WTC11 (cell line): ENCODE results near the gene NR3C1. TPM values are rescaled to one million over a fixed set of nuclear protein-coding genes. Genes with fewer than 3 reads are reported as not detected.

Experiments
- ATAC-seq: fragments of 200-7000 bp; cut with Tn5 transposase; 2 replicates; pipeline ENCODE4 v1.10.0; 2021; ENCODE audit warnings: mild to moderate bottlenecking, moderate library complexity
- CTCF ChIA-PET: fragments of 300-600 bp; sonication (Branson Sonifier 250); formaldehyde crosslinking; loops from one replicate; lab custom pipeline; 2021; ENCODE audit warnings: antibody characterized with exemption; lab: Charles Lee
- POLR2A ChIA-PET: fragments of 350-600 bp; sonication (Branson Sonifier 250); formaldehyde crosslinking; loops from one replicate; lab custom pipeline; 2021; ENCODE audit warnings: antibody characterized with exemption; lab: Charles Lee
- DNase-seq: peaks from one replicate; pipeline ENCODE4 v3.0.0; 2021; ENCODE audit warnings: low spot score
- H3K27ac Mint-ChIP-seq: 2 replicates; pipeline ENCODE4 v1.8.0; 2021; ENCODE audit warnings: mixed read lengths
- H3K27me3 Mint-ChIP-seq: 2 replicates; pipeline ENCODE4 v1.8.0; 2021; ENCODE audit warnings: low read depth, mild to moderate bottlenecking, moderate library complexity, mixed read lengths
- H3K36me3 Mint-ChIP-seq: 2 replicates; pipeline ENCODE4 v1.8.0; 2021; ENCODE audit warnings: mixed read lengths
- H3K4me1 Mint-ChIP-seq: 2 replicates; pipeline ENCODE4 v1.8.0; 2022; ENCODE audit warnings: mixed read lengths
- H3K4me3 Mint-ChIP-seq: 2 replicates; pipeline ENCODE4 v1.8.0; 2021; ENCODE audit warnings: mild to moderate bottlenecking, moderate library complexity, mixed read lengths
- H3K9me3 Mint-ChIP-seq: 2 replicates; pipeline ENCODE4 v1.8.0; 2021; ENCODE audit warnings: mixed read lengths
- ATF3 ChIP-seq: sonication (generic); formaldehyde crosslinking; conservative IDR thresholded peaks from 2 replicates; pipeline ENCODE4 v1.8.1; 2022; ENCODE audit warnings: mild to moderate bottlenecking, missing genetic modification reagents
- E2F1 ChIP-seq: sonication (generic); formaldehyde crosslinking; IDR thresholded peaks from 2 replicates; pipeline ENCODE4 v1.8.0; 2022; ENCODE audit warnings: mild to moderate bottlenecking, missing genetic modification reagents
- FOXK1 ChIP-seq: sonication (generic); formaldehyde crosslinking; IDR thresholded peaks from 2 replicates; pipeline ENCODE4 v1.8.0; 2022; ENCODE audit warnings: mild to moderate bottlenecking, moderate library complexity, missing genetic modification reagents
- FOXP1 ChIP-seq: sonication (generic); formaldehyde crosslinking; IDR thresholded peaks from 2 replicates; pipeline ENCODE4 v1.8.0; 2022; ENCODE audit warnings: missing genetic modification reagents, mild to moderate bottlenecking, moderate library complexity, borderline replicate concordance
- GTF2I ChIP-seq: fragments of 250-450 bp; sonication (Bioruptor Pico); conservative IDR thresholded peaks from 2 replicates; pipeline ENCODE4 v1.4.0; 2021; ENCODE audit warnings: mild to moderate bottlenecking
- HMGA2 ChIP-seq: fragments of 250-450 bp; sonication (Bioruptor Pico); IDR thresholded peaks from 2 replicates; pipeline ENCODE4 v1.4.0; 2021; ENCODE audit warnings: mild to moderate bottlenecking, moderate library complexity
- HMGXB4 ChIP-seq: sonication (generic); formaldehyde crosslinking; IDR thresholded peaks from 2 replicates; pipeline ENCODE4 v1.8.1; 2023; ENCODE audit warnings: mild to moderate bottlenecking, moderate library complexity, missing genetic modification reagents
- JUN ChIP-seq: sonication (generic); formaldehyde crosslinking; IDR thresholded peaks from 2 replicates; pipeline ENCODE4 v1.8.0; 2023; ENCODE audit warnings: mild to moderate bottlenecking, missing genetic modification reagents
- NFATC4 ChIP-seq: fragments of 250-450 bp; sonication (Bioruptor Pico); IDR thresholded peaks from 2 replicates; pipeline ENCODE4 v1.9.0; 2021; ENCODE audit warnings: mild to moderate bottlenecking
- NFYB ChIP-seq: sonication (generic); formaldehyde crosslinking; conservative IDR thresholded peaks from 2 replicates; pipeline ENCODE4 v1.8.0; 2022; ENCODE audit warnings: low read depth, missing genetic modification reagents
- NR1H2 ChIP-seq: sonication (generic); formaldehyde crosslinking; IDR thresholded peaks from 2 replicates; pipeline ENCODE4 v1.9.0; 2021; ENCODE audit warnings: mild to moderate bottlenecking, moderate library complexity, missing genetic modification reagents
- NR2C2 ChIP-seq: sonication (generic); formaldehyde crosslinking; IDR thresholded peaks from 2 replicates; pipeline ENCODE4 v1.8.0; 2022; ENCODE audit warnings: mild to moderate bottlenecking, missing genetic modification reagents
- NR3C1 ChIP-seq: sonication (generic); formaldehyde crosslinking; conservative IDR thresholded peaks from 2 replicates; pipeline ENCODE4 v1.8.1; 2023; ENCODE audit warnings: low read depth, mild to moderate bottlenecking, missing genetic modification reagents
- OVOL2 ChIP-seq: fragments of 250-450 bp; sonication (Bioruptor Pico); IDR thresholded peaks from 2 replicates; pipeline ENCODE4 v1.9.0; 2021; ENCODE audit warnings: mild to moderate bottlenecking, borderline replicate concordance
- PRRX2 ChIP-seq: fragments of 250-450 bp; sonication (Bioruptor Pico); IDR thresholded peaks from 2 replicates; pipeline ENCODE4 v1.8.0; 2021; ENCODE audit warnings: mild to moderate bottlenecking
- SMAD4 ChIP-seq: sonication (generic); formaldehyde crosslinking; IDR thresholded peaks from 2 replicates; pipeline ENCODE4 v1.8.0; 2022; ENCODE audit warnings: mild to moderate bottlenecking, missing genetic modification reagents
- TEAD1 ChIP-seq: sonication (generic); formaldehyde crosslinking; IDR thresholded peaks from 2 replicates; pipeline ENCODE4 v1.8.0; 2022; ENCODE audit warnings: mild to moderate bottlenecking, missing genetic modification reagents
- TEAD4 ChIP-seq: sonication (generic); formaldehyde crosslinking; IDR thresholded peaks from 2 replicates; pipeline ENCODE4 v1.8.0; 2022; ENCODE audit warnings: mild to moderate bottlenecking, missing genetic modification reagents
- TP53 ChIP-seq: sonication (generic); formaldehyde crosslinking; IDR thresholded peaks from 2 replicates; pipeline ENCODE4 v1.8.1; 2023; ENCODE audit warnings: mild to moderate bottlenecking, missing genetic modification reagents
- ZBTB21 ChIP-seq: sonication (generic); formaldehyde crosslinking; IDR thresholded peaks from 2 replicates; pipeline ENCODE4 v1.8.1; 2023; ENCODE audit warnings: mild to moderate bottlenecking, missing genetic modification reagents, borderline replicate concordance
- ZNF232 ChIP-seq: sonication (generic); formaldehyde crosslinking; IDR thresholded peaks from 2 replicates; pipeline ENCODE4 v1.8.0; 2022; ENCODE audit warnings: mild to moderate bottlenecking, missing genetic modification reagents
- ZNF396 ChIP-seq: fragments of 250-450 bp; sonication (Bioruptor Pico); IDR thresholded peaks from 2 replicates; pipeline ENCODE4 v1.8.0; 2021; ENCODE audit warnings: mild to moderate bottlenecking, moderate library complexity, borderline replicate concordance
- total RNA-seq: library from RNA; stranded (reverse); gene quantifications from 3 replicates; pipeline ENCODE4 v1.2.3, GENCODE V29; 2021
- TF ChIP-seq, protein P1 (sequence below): sonication (generic); formaldehyde crosslinking; IDR thresholded peaks from 2 replicates; pipeline ENCODE4 v1.8.1; 2022; ENCODE audit warnings: mild to moderate bottlenecking, moderate library complexity, missing genetic modification reagents
- TF ChIP-seq, protein P2 (sequence below): sonication (generic); formaldehyde crosslinking; conservative IDR thresholded peaks from 2 replicates; pipeline ENCODE4 v1.8.1; 2023; ENCODE audit warnings: mild to moderate bottlenecking, low read depth, missing genetic modification reagents, moderate library complexity
- TF ChIP-seq, protein P3 (sequence below): sonication (generic); formaldehyde crosslinking; IDR thresholded peaks from 2 replicates; pipeline ENCODE4 v1.8.1; 2023; ENCODE audit warnings: mild to moderate bottlenecking, missing genetic modification reagents

NR3C1 gene
- total RNA-seq, 1 experiment from 2014 or later = 15.0 TPM

DNA sequence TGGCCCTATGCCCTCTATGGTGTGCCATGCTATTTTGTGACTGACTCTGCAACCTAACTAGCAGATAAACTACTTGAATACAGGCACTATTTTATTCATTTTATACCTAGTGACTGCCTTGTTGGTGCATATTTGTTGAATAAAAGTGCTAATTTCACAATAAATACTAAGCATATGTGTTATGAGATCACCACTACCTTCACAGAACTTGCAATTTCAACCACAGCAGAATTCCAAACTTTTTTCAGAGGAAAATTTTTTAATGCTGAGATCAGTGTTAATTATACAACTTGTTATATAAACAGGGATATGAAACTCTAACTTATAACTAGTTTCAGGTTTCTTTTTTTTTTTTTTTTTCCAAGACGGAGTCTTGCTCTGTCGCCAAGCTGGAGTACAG, 94.8 kb downstream of the NR3C1 start (continued):
- TF ChIP-seq, protein P1, sequence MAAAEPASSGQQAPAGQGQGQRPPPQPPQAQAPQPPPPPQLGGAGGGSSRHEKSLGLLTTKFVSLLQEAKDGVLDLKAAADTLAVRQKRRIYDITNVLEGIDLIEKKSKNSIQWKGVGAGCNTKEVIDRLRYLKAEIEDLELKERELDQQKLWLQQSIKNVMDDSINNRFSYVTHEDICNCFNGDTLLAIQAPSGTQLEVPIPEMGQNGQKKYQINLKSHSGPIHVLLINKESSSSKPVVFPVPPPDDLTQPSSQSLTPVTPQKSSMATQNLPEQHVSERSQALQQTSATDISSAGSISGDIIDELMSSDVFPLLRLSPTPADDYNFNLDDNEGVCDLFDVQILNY (CRISPR knock-in tag) = no peak
- TF ChIP-seq NR3C1 (CRISPR knock-in tag) = no peak
- TF ChIP-seq, all 79 proteins: peak for 0

- no peaks in the 10 kb centered on the region for H3K27me3 Mint-ChIP-seq
- no peak for ATAC-seq
Measured at GRCh38 chr5:143306040-143306439, 97.4 kb downstream of the NR3C1 start.

DNA sequence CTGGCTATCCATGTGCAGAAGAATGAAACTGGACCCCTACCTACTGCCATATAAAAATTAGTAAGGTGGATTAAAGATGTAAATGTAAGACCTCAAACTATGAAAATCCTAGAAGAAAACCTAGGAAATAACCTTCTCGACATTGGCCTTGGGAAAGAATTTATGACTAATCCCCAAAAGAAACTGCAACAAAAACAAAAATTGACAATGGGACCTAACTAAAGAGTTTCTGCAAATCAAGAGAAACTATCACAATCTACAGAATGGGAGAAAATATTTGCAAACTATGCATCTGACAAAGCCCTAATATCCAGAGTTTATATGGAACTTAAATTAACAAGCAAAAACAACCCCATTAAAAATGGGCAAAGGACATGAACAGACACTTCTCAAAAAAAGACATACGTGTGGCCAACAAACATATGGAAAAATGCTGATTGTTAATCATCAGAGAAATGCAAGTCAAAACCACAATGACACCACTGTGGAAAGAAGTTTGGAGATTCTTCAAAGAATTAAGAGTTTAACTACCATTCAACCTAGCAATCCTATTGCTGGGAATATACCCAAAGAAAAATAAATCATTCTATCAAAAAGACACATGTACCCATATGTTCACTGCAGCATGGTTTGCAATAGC, 98.5 kb downstream of the NR3C1 start:
- no peaks in the 10 kb centered on the region for H3K27me3 Mint-ChIP-seq
- H3K4me1 Mint-ChIP-seq = peaks cover 4% of the 10 kb centered on the region
- H3K27ac Mint-ChIP-seq = no peak overlapping the region
- peaks cover 5% of the 10 kb centered on the region for H3K9me3 Mint-ChIP-seq
- no peak for DNase-seq
- ChIA-PET CTCF (no interaction called here), POLR2A (no interaction called here)
- H3K4me3 Mint-ChIP-seq = no peak overlapping the region
- no peak for ATAC-seq
- H3K36me3 Mint-ChIP-seq = peaks cover 7% of the 10 kb centered on the region
- TF ChIP-seq HMGA2 (CRISPR knock-in tag) (no peak), TEAD1 (CRISPR knock-in tag) (no peak), ZBTB21 (CRISPR knock-in tag) (no peak), OVOL2 (CRISPR knock-in tag) (no peak), ZNF396 (CRISPR knock-in tag) (no peak), SMAD4 (CRISPR knock-in tag) (no peak), NR3C1 (CRISPR knock-in tag) (no peak), E2F1 (CRISPR knock-in tag) (no peak), FOXK1 (CRISPR knock-in tag) (no peak), NR2C2 (CRISPR knock-in tag) (no peak), PRRX2 (no peak), FOXP1 (CRISPR knock-in tag) (no peak), NR1H2 (CRISPR knock-in tag) (no peak), NFATC4 (no peak), HMGXB4 (CRISPR knock-in tag) (no peak)
- TF ChIP-seq, protein P2, sequence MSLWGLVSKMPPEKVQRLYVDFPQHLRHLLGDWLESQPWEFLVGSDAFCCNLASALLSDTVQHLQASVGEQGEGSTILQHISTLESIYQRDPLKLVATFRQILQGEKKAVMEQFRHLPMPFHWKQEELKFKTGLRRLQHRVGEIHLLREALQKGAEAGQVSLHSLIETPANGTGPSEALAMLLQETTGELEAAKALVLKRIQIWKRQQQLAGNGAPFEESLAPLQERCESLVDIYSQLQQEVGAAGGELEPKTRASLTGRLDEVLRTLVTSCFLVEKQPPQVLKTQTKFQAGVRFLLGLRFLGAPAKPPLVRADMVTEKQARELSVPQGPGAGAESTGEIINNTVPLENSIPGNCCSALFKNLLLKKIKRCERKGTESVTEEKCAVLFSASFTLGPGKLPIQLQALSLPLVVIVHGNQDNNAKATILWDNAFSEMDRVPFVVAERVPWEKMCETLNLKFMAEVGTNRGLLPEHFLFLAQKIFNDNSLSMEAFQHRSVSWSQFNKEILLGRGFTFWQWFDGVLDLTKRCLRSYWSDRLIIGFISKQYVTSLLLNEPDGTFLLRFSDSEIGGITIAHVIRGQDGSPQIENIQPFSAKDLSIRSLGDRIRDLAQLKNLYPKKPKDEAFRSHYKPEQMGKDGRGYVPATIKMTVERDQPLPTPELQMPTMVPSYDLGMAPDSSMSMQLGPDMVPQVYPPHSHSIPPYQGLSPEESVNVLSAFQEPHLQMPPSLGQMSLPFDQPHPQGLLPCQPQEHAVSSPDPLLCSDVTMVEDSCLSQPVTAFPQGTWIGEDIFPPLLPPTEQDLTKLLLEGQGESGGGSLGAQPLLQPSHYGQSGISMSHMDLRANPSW (CRISPR knock-in tag) = no peak
- TF ChIP-seq, protein P3, sequence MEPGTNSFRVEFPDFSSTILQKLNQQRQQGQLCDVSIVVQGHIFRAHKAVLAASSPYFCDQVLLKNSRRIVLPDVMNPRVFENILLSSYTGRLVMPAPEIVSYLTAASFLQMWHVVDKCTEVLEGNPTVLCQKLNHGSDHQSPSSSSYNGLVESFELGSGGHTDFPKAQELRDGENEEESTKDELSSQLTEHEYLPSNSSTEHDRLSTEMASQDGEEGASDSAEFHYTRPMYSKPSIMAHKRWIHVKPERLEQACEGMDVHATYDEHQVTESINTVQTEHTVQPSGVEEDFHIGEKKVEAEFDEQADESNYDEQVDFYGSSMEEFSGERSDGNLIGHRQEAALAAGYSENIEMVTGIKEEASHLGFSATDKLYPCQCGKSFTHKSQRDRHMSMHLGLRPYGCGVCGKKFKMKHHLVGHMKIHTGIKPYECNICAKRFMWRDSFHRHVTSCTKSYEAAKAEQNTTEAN (CRISPR knock-in tag) = no peak

More at GRCh38 chr5:143306040-143306439, 97.4 kb downstream of the NR3C1 start:
- H3K27ac Mint-ChIP-seq = no peak overlapping the region
- CTCF ChIA-PET = no interaction called here
- H3K4me3 Mint-ChIP-seq = no peak overlapping the region
- DNase-seq = no peak
- TF ChIP-seq ATF3 (no peak), TEAD4 (CRISPR knock-in tag) (no peak), SMAD4 (CRISPR knock-in tag) (no peak), HMGA2 (CRISPR knock-in tag) (no peak), GTF2I (CRISPR knock-in tag) (no peak), E2F1 (CRISPR knock-in tag) (no peak), NFYB (CRISPR knock-in tag) (no peak), JUN (CRISPR knock-in tag) (no peak), ZNF232 (CRISPR knock-in tag) (no peak), FOXK1 (CRISPR knock-in tag) (no peak), TP53 (CRISPR knock-in tag) (no peak)
- POLR2A ChIA-PET = no interaction called here
- H3K36me3 Mint-ChIP-seq = peaks cover 7% of the 10 kb centered on the region
- H3K4me1 Mint-ChIP-seq = no peaks in the 10 kb centered on the region
- H3K9me3 Mint-ChIP-seq = peaks cover 5% of the 10 kb centered on the region
